Transverse colon (tissue), 3 donors: ENCODE results near the gene PABPN1.

Experiments
- EP300 ChIP-seq: sonication (generic); formaldehyde crosslinking; IDR thresholded peaks from one replicate; pipeline ENCODE4 v1.6.1; 2017; ENCODE audit warnings: antibody characterized with exemption, low read depth
- POLR2A ChIP-seq: fragments of 450-650 bp; IDR thresholded peaks from one replicate; pipeline ENCODE4 v1.6.1; 2016; ENCODE audit warnings: antibody characterized with exemption, mild to moderate bottlenecking, moderate library complexity
- TF ChIP-seq, protein P1 (sequence below), 5 experiments: fragments of 200-600 bp in 3 of 5; fragments of 450-650 bp in 2 of 5; sonication (generic) in 3 of 5; IDR thresholded peaks; 1 replicate in 2 of 5; 2 replicates in 3 of 5; pipeline ENCODE4 v1.5.1; 2016 to 2017; ENCODE audit warnings: antibody characterized with exemption in 5 of 5, inconsistent platforms in 3 of 5, mild to moderate bottlenecking in 2 of 5, moderate library complexity in 1 of 5

DNA sequence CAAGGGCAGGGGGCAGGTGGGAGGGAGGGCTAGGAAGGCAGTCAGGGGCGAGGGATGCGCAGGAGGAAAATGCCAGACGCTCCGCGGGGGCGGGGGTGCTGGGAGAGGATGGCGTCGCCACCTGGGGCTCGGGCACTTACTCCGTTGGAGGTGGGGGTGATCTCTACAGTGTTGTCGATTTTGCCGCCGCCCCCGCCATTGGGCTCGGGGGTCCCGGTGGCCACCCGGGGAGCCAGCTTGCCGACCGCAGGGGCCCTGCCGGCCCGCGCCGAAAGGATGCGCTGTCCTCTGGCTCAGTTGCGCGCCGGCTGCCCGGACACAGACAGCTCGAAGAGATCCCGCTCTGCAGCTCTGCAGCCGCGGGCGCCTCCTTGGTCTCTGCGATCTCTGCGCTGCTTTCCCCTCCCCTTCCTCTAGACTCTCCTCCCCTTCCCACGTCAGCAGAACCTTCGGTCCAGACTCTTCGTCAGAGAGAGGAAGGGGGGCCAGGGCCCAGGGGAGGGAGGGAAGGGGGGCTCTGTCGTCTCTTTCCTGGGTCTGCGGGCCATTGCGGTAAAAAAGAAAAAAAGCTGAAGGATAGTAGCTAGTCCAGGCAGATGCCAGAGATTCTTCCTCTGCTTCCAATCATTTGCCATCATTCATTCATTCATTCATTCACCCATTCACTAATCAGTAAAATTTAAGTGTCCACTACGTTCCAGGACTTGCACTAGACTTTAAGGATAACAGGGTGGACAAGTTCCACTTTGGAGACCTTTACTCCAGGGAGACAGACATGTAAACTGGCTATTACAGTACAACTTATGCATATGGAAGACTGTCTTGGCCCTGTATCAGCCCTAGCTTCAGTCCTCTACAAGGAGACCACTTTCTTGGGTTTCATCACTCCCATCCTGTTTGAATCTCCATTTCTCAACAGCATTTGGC is 31.5 kb downstream of the PABPN1 start, which contains the start of gene SLC22A17:
- TF ChIP-seq EP300 (no peak), POLR2A (peak; percentile 37)
- TF ChIP-seq, protein P1, sequence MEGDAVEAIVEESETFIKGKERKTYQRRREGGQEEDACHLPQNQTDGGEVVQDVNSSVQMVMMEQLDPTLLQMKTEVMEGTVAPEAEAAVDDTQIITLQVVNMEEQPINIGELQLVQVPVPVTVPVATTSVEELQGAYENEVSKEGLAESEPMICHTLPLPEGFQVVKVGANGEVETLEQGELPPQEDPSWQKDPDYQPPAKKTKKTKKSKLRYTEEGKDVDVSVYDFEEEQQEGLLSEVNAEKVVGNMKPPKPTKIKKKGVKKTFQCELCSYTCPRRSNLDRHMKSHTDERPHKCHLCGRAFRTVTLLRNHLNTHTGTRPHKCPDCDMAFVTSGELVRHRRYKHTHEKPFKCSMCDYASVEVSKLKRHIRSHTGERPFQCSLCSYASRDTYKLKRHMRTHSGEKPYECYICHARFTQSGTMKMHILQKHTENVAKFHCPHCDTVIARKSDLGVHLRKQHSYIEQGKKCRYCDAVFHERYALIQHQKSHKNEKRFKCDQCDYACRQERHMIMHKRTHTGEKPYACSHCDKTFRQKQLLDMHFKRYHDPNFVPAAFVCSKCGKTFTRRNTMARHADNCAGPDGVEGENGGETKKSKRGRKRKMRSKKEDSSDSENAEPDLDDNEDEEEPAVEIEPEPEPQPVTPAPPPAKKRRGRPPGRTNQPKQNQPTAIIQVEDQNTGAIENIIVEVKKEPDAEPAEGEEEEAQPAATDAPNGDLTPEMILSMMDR (IDR thresholded peaks at IDR 0.05), result peak in 1 of 5 experiments; percentile 16
